ENCODE data around the gene EMP1. TPM values are rescaled to one million over a fixed set of nuclear protein-coding genes. Genes with fewer than 3 reads are reported as not detected.

Gene EMP1
- total and polyA plus RNA-seq, 2 of the 13 experiments (the other 11 are each of a cell fraction or from before 2014, with no cell fraction given), result 0.13 to 0.61 TPM

DNA sequence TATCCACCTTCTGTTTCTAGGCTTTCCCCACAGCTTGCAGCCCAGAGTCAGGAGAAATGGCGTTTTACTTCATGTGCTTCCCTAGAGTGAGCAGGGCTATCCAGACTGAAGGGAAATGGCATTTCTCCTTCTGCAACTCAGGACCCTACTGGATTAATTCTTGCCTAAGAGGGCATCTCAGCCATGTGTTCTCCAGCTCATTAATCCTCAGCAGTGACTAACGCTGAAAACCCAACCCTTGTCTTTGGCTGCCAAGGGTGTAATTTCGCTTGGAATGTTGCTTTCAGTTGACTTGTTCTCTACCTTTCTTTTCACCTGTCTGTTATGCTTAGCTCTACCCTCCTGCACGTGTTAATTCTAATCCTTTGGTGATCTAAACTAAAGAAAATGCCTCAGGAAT lies 21.0 kb upstream of the EMP1 start:
- CTCF ChIA-PET (ENCODE audit: low intra/inter-chr PET ratio, low total read pairs), result no interaction called here
- TF ChIP-seq SIX1 (CRISPR knock-in tag; IDR thresholded peaks at IDR 0.05; ENCODE audit: borderline replicate concordance) (no peak), ZNF101 (CRISPR knock-in tag; IDR thresholded peaks at IDR 0.05; ENCODE audit: borderline replicate concordance, low read depth) (no peak), MBD4 (IDR thresholded peaks at IDR 0.05; ENCODE audit: borderline replicate concordance, low read length) (no peak)
- no peak for DNase-seq (ENCODE audit: low spot score)
- no peak overlapping the region for H3K4me3 ChIP-seq (replicated peaks in 1 of 3; ENCODE audit: insufficient read depth in 1 of 3, low read depth in 2 of 3, low read length in 3 of 3)
- no peaks in the 10 kb centered on the region for H3K36me3 ChIP-seq (replicated peaks in 1 of 2; ENCODE audit: control insufficient read depth in 1 of 2, insufficient read depth in 2 of 2, low read length in 2 of 2)
- FAIRE-seq, result no peak
- no TSS peak for BruUV-seq (replicated peaks)
- no peak overlapping the region for H3K4me2 ChIP-seq (ENCODE audit: low read depth, low read length)
- no peak overlapping the region for H3K27ac ChIP-seq (ENCODE audit: extremely low read length, insufficient read depth, low read length)
- no peaks in the 10 kb centered on the region for H3K9me3 ChIP-seq (ENCODE audit: low read length)
- no peak for ATAC-seq
- WGBS (ENCODE audit: low lambda C conversion rate), result 0% methylated on average over 4 of the region's 4 CpGs
- intact Hi-C loops (cut with micrococcal nuclease; ENCODE audit: unreplicated experiment) (no loop called here), in situ Hi-C loops (cut with HindIII; ENCODE audit: extremely low pct_ligation_motif_present, low pct_unique_long_range_greater_than_20kb) (no loop called here)
- no peak overlapping the region for H3K9ac ChIP-seq (ENCODE audit: insufficient read depth, low read depth, low read length)
- H2AFZ ChIP-seq (ENCODE audit: low read length), result no peak overlapping the region
- no peaks in the 10 kb centered on the region for H3K4me1 ChIP-seq (ENCODE audit: insufficient read depth, low read length)
- H3K27me3 ChIP-seq (ENCODE audit: control insufficient read depth in 1 of 2, insufficient read depth in 2 of 2, low read length in 2 of 2), result peaks cover 0 to 40% of the 10 kb centered on the region in 2 experiments; a peak in 3 of 5 replicates
- POLR2A ChIA-PET, result no interaction called here
- H3K79me2 ChIP-seq (ENCODE audit: insufficient read depth, low read length), result no peaks in the 10 kb centered on the region
- H4K20me1 ChIP-seq (ENCODE audit: insufficient read depth, low read length), result no peaks in the 10 kb centered on the region

- in situ Hi-C loops (cut with HindIII; ENCODE audit: extremely low pct_ligation_motif_present, low pct_unique_long_range_greater_than_20kb), result no loop called here
- no peaks in the 10 kb centered on the region for H3K36me3 ChIP-seq (replicated peaks in 1 of 2; ENCODE audit: control insufficient read depth in 1 of 2, insufficient read depth in 2 of 2, low read length in 2 of 2)
- no peak for ATAC-seq
- intact Hi-C loops (cut with micrococcal nuclease; ENCODE audit: unreplicated experiment), result no loop called here
- H3K4me1 ChIP-seq (ENCODE audit: insufficient read depth, low read length), result no peaks in the 10 kb centered on the region
- peaks cover 0 to 39% of the 10 kb centered on the region in 2 experiments; a peak in 3 of 5 replicates for H3K27me3 ChIP-seq (ENCODE audit: control insufficient read depth in 1 of 2, insufficient read depth in 2 of 2, low read length in 2 of 2)
- DNase-seq (ENCODE audit: low spot score), result no peak
- H3K4me3 ChIP-seq (replicated peaks in 1 of 3; ENCODE audit: insufficient read depth in 1 of 3, low read depth in 2 of 3, low read length in 3 of 3), result no peak overlapping the region
- no peaks in the 10 kb centered on the region for H3K79me2 ChIP-seq (ENCODE audit: insufficient read depth, low read length)
- 13% methylated on average over 4 of the region's 4 CpGs for WGBS (ENCODE audit: low lambda C conversion rate)
- no peak overlapping the region for H2AFZ ChIP-seq (ENCODE audit: low read length)
- ChIA-PET POLR2A (no interaction called here), CTCF (ENCODE audit: low intra/inter-chr PET ratio, low total read pairs) (no interaction called here)
- no peaks in the 10 kb centered on the region for H3K9me3 ChIP-seq (ENCODE audit: low read length)
- FAIRE-seq, result no peak
- no TSS peak for BruUV-seq (replicated peaks)
- H3K9ac ChIP-seq (ENCODE audit: insufficient read depth, low read depth, low read length), result no peak overlapping the region
- H3K27ac ChIP-seq (ENCODE audit: extremely low read length, insufficient read depth, low read length), result no peak overlapping the region
- no peaks in the 10 kb centered on the region for H4K20me1 ChIP-seq (ENCODE audit: insufficient read depth, low read length)
- H3K4me2 ChIP-seq (ENCODE audit: low read depth, low read length), result no peak overlapping the region
- TF ChIP-seq ZNF329 (CRISPR knock-in tag; IDR thresholded peaks at IDR 0.05; ENCODE audit: low read depth) (no peak), PPARG (CRISPR knock-in tag; conservative IDR thresholded peaks at IDR 0.05) (no peak), FOXO4 (CRISPR knock-in tag; conservative IDR thresholded peaks at IDR 0.05) (no peak), ZNF350 (CRISPR knock-in tag; IDR thresholded peaks at IDR 0.05; ENCODE audit: borderline replicate concordance, low read depth) (no peak), ZNF34 (CRISPR knock-in tag; IDR thresholded peaks at IDR 0.05; ENCODE audit: borderline replicate concordance) (no peak), ZBTB21 (CRISPR knock-in tag; IDR thresholded peaks at IDR 0.05) (no peak), CCDC6 (CRISPR knock-in tag; IDR thresholded peaks at IDR 0.05) (no peak), MLXIP (CRISPR knock-in tag; IDR thresholded peaks at IDR 0.05; ENCODE audit: borderline replicate concordance) (no peak), FOXO1 (CRISPR knock-in tag; IDR thresholded peaks at IDR 0.05) (no peak)
- TF ChIP-seq, protein P1, sequence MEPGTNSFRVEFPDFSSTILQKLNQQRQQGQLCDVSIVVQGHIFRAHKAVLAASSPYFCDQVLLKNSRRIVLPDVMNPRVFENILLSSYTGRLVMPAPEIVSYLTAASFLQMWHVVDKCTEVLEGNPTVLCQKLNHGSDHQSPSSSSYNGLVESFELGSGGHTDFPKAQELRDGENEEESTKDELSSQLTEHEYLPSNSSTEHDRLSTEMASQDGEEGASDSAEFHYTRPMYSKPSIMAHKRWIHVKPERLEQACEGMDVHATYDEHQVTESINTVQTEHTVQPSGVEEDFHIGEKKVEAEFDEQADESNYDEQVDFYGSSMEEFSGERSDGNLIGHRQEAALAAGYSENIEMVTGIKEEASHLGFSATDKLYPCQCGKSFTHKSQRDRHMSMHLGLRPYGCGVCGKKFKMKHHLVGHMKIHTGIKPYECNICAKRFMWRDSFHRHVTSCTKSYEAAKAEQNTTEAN (CRISPR knock-in tag; conservative IDR thresholded peaks at IDR 0.05), result no peak
- TF ChIP-seq, protein P2, sequence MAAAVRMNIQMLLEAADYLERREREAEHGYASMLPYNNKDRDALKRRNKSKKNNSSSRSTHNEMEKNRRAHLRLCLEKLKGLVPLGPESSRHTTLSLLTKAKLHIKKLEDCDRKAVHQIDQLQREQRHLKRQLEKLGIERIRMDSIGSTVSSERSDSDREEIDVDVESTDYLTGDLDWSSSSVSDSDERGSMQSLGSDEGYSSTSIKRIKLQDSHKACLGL (CRISPR knock-in tag; IDR thresholded peaks at IDR 0.05), result no peak
These were observed 20.3 kb upstream of the EMP1 start for GRCh38 chr12:13176256-13176655.

All from HepG2 (cell line).